HG03571 (cell line): ENCODE measurements around the gene GDPD4.

Experiments used
- ATAC-seq: cut with Tn5 transposase; IDR thresholded peaks from one replicate; pipeline ENCODE4 v1.9.1; 2021; ENCODE audit not compliant: unreplicated experiment

The GDPD4 gene

DNA sequence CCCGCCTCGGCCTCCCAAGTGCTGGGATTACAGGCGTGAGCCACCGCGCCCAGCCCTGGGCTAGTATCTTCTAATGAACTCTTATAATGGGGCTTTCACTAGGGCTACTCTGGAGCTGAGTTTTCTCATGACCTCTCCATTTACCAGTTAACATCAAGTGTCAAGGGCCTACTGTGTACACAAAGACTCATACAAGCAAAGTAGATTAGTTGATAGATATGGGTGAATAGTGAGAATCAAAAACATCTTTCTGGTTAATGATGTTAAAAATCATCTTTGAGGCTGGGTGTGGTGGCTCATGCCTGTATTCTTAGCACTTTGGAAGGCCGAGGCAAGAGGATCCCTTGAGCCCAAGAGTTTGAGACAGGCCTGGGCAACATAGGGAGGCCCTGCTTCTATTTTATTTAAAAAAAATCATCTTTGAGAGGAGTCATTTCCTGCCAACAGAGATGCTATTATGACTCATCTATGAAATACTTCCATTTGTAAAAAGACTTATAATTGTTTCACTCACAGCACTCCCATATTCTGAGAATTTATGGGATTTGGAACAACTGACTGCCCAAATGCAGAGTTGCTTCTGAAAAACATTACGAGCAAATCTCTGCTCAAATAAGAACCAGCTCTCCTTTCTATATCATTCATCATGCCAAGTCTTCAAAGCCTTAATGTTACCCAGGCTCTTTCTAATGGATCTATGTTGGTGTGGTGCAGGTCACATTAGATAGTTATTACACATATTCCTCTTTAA, 57.0 kb downstream of the GDPD4 start:
- no peak for ATAC-seq

DNA sequence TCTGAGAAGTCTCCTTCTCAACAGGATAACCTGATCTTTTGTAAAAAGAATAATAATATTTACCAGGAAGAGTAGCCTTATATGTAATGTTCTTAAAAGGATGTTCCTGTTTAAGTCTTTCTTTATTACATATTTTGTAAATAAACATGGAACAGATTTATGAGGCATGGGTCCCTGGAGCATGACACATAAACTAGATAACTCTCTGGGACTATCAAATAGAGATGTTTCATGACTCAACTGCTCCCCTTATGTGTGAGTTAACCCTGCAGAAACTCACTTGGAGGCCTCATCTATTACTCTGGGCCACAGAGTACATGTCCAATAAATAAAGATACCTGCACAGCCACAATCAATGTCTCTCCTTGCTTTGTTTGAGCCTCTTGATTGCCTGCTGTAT, 64.6 kb downstream of the GDPD4 start:
- ATAC-seq: no peak

DNA sequence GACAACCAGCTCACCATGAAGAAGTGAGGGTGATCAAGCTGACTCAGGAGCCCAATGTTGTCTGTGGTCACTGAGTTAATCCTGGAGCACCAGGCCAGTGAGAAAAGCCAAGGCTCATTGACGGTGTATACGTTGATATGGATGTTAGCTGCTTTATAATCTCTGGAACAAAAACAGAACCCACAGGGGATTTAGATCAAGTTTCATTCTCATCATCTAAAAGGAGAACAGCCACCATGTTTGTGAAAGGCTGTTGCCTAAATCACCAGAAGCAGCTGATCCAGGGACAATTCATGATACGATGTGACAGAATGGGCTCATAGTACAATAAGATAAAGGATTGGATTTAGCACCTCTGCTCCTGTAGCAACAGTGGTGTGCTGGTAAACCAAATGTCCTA, 68.5 kb downstream of the GDPD4 start:
- ATAC-seq: no peak

DNA sequence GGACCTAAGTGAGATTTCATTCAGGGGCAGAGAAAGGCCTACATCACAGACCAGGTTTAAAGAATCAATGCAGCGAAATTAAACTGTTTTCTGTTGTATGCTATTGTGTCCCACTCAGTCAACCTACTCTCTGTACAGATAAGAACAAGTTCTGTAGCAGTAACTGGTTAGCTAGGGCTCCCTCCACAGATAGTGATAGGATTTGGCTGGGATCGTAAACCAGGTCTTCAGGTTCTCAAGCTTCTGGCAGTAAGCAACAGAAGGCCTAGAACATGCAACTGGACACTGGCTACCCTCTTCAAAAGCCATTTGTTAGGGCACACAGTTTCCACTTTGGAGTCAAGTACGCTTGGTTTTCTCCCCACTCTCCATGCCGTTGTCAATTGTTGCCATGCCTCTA, 69.2 kb downstream of the GDPD4 start:
- ATAC-seq: no peak

DNA sequence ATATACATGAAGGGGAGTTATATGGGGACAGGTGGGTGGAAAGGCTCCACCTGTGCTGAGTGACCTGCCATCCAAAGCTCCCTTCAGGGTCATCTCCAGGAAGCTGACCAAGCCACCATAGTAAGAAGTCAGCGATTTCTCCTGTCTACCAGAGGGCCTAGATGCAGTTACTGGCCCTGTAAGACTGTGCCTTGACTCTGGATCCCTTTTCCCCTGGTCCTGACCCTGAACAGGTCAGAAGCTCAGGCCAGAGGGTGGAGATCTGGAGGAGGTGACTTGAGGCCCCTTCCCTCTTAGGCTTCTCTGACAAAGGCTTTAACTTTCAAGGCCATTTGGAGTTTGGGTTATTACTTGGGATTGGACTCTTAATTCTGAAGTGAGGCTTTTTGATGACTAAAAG, 69.7 kb downstream of the GDPD4 start:
- no peak for ATAC-seq

DNA sequence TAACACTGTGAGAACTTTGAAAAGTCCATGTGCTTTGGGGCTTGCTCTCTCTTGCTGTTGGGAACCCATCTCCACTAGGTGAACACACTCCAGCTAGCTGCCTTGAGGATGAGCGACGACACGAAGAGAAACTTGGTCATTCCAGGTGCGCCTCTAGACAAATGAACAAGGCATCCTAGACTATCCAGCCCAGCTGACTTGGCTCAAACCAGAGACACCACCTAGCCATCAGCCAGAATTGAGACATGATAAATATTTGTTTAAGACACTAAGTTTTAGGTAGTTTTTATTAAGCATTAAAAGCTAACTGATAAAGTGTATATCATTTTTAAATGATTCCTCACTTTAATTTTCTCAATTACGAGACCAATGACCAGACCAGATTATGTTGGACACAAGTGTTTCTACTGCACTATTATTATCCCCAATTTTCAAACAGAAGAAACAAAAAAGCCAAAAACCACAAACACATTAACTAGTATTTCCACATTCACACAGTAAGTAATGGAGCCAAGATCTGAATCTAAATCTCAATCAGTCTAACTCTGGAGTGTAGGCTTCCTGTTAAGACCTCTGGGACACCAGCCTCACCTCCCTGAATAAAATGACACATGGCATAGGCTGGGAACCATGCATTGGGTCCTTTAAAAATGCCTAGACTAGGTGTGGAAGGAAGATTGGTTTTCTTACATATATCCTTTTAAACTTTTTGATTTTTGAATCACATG, 70.4 kb downstream of the GDPD4 start:
- ATAC-seq: no peak

DNA sequence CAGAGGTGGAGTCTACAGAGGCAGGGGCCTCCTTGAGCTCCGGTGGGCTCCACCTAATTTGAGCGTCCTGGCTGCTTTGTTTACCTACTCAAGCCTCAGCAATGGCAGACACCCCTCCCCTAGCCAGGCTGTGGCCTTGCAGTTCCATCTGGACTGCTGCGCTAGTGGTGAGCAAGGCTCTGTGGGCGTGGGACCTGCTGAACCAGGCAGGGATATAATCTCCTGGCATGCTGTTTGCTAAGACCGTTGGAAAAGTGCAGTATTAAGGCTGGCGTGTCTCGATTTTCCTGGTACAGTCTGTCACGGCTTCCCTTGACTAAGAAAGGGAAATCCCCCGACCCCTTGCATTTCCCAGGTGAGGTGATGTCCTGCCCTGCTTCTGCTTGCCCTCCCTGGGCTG, 77.7 kb downstream of the GDPD4 start:
- ATAC-seq: no peak

DNA sequence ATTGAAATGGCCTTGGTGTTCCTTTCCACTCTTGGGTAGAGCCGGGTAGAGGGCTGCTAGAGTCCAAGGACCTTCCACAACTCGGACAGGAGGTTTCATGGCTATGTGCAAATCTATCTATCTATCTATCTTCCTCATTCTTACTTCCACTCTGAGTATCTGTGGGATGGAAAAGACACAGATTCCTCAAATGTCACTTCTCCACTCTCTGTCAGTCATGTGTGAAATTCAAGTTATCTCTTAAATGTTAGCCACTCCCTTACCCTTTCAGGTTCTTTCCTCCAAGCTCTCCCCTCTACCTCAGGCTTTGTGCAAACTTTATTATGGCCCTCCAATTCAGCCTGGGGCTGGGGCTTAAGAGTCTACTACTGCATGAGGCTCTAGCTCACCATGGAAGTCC, 84.3 kb downstream of the GDPD4 start:
- ATAC-seq: no peak

DNA sequence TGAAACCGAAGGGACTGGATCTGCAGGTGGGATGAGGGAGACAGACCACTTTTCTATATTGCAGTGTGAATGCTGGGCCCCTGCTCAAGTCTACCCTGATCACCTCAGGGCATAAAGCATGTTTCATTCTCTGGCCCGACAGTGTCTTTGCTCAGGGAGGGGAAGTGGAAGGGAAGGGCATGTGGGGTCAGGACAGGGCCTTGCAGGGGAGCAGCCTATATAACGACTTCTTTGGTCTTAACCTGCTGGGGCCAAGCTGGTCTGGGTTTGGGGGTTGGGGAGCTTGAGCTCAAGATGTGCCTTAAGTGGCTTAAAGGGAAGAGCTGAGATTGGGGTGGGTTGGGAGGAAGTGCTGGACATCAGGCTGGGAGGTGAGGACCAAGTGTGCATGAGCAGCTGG, 86.4 kb downstream of the GDPD4 start:
- ATAC-seq: no peak

DNA sequence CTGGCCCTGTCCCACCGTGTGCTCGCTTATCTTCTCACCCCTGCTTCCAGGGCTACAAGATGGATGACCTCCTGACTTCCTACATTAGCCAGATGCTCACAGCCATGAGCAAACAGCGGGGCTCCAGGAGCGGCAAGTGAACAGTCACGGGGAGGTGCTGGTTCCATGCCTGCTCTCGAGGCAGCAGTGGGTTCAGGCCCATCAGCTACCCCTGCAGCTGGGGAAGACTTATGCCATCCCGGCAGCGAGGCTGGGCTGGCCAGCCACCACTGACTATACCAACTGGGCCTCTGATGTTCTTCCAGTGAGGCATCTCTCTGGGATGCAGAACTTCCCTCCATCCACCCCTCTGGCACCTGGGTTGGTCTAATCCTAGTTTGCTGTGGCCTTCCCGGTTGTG, 86.9 kb downstream of the GDPD4 start:
- no peak for ATAC-seq

DNA sequence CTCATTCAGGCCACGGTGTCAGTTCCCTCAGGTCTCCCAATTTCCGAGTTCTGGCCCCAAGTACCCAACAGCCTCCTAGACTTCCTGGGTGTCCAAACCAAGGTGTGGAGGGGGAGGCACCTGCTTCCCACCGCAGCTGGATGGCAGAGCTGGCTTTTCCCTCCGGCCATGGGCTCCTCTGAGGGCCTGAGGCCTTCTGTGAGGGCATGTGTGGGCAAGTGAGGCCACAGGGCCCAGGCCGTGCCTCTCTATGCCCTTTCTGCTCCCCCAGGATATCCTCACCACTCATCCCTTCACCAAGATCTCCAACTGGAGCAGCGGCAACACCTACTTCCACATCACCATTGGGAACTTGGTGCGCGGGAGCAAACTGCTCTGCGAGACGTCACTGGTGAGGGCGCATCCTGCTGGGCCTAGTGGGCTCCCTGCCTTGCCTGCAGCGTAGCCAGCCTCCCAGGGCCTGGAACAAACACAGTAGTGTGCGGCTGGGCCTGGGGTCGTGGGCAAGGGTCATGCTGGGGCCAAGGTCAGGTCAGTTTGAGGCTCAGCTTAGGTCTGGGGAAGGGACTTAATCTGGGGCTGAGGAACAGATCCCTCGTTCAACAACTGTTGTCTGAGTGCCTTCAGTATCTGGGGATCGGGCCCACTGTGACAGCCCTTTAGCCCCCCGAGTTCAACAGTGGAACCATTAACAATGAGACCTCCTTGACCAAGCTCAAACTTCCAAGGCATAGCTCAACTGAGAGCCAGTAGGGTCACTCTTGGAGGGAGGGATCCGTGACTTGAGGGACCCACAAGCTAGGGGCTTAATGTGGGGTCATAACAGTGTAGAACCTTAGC, 87.7 kb downstream of the GDPD4 start:
- ATAC-seq: no peak

DNA sequence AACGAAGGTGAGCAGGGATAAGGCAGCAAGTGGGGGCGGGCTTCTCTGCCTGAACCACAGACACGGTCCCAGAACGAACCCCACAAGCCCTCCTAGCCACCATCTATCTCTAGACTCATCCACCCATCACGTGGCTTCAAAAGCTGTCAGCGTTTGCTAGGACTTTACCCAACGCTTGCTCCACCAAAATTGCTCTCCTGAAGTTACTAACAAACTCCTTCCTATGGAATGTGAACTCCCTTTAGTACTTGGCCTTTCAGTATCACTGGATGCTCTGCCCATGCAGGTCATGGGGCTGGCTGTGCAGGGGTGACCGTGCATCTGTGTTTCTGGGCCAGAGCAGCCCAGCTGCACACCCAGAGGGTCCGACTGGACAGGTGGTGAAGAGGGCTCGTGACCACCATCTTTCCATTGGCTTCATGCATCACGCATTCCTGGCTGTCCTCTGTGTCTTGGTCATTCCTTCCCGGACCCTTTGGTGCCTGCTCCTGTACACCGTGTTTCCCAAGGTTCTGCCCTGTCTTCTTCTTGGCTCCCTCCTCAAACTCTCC, 88.4 kb downstream of the GDPD4 start:
- no peak for ATAC-seq

DNA sequence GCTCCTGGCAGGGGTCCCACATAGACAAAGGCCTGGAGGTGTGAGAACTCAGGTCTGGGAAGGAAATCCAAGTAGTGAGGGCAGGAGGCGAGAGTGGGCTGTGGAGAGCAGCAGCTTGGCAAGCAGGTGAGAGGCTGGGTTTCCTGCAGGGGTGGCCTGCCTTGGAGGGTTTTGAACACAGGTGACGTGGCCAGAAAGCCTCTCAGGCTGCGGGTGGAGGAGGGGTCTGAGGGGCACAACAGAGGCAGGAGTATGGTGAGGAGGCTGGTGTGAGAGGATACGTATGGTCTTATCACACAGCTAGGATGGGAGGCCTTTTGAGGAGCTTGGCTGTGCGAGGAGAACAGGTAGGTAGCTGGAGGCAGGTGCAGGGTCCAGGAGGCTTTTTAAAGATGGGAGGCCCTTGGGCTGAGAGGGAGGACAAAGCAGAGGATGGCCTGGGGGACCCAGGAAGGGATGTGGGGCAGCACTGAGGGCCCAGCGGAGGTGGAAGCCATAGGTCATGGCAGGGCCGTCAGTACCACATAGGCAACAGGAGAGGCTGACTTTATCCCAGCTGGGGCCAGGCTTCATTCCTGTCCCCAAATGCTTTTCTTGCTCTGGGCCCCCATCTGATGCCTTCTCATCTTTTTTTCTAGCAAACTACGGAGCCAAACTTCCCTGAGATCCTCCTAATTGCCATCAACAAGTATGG, 89.0 kb downstream of the GDPD4 start:
- no peak for ATAC-seq

DNA sequence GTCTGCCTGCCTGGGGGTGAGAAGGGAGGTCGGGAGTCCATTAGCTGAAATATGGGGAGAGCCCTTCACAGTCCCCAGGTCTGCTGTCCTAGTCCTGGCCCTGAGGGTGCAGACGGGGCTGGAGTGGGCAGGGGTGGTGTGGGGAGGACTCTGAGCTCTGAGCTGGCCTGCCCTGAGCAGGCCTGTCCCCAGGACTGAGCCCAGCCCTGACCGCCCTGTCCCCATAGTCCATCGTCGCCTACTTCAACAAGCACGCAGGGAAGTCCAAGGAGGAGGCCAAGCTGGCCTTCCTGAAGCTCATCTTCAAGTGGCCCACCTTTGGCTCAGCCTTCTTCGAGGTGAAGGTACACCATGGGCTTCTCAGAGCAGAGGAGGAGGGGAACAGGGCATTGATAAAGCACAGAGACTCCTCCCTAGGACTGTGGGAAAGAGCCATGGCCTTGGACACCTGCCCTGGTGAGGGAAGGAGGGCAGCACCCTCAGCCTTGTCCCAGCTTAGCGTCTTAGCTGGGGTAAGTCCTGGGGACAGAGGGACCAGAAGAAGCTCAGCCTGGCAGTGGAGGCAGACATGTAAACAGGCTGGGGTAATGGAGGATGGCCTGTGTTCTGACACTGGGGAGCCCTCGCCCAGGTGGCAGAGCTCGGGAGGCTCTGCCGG, 89.8 kb downstream of the GDPD4 start:
- ATAC-seq: no peak

DNA sequence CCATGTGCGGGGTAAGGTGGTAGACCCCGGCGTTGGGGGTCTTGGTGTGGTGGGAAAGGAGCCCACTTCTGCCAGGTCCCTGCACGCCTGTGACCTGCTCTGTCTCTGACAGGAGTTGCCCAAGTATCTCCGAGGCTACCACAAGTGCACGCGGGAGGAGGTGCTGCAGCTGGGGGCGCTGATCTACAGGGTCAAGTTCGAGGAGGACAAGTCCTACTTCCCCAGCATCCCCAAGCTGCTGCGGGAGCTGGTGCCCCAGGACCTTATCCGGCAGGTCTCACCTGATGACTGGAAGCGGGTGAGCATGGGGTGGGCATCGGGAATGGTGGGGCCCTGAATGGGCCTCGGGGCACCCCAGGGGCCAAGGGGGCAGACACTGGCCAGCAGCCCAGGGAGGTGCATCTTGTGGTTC, 90.4 kb downstream of the GDPD4 start:
- no peak for ATAC-seq

DNA sequence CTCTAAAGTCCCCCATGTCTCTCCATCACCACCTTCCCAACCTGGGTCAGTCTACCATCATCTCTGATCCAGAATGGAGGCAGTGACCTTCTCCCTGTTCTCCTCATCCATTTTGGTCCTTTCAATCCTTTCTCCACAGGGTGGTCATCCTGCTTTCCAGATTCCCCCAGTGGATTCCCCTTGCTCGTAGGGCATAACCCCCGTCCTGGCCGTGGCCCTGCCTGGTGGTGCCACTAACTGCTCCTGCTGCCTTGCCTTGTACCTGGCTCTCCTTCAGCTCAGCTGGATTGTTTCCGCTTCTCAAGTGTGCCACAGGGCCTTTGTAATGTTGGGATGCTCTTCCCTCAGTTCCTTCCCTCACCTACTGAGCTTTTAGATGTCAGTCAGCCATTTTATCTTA, 91.8 kb downstream of the GDPD4 start:
- no peak for ATAC-seq

DNA sequence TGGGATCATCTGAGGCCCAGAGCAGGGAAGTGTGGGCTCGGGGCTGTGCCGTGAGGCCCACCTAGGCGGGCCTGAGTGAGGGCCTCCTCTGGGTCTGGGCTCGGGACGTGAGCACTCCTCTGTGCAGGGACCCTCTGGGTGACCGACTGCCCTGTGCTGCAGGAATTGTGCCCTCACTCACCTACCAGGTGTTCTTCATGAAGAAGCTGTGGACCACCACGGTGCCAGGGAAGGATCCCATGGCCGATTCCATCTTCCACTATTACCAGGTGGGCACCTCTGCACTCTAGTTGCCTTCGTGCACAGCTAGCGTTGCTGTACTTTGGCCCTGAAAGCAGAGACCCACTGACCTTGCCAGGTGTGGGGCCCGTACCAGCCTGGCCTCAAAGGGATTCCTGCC, 93.0 kb downstream of the GDPD4 start:
- ATAC-seq: no peak

DNA sequence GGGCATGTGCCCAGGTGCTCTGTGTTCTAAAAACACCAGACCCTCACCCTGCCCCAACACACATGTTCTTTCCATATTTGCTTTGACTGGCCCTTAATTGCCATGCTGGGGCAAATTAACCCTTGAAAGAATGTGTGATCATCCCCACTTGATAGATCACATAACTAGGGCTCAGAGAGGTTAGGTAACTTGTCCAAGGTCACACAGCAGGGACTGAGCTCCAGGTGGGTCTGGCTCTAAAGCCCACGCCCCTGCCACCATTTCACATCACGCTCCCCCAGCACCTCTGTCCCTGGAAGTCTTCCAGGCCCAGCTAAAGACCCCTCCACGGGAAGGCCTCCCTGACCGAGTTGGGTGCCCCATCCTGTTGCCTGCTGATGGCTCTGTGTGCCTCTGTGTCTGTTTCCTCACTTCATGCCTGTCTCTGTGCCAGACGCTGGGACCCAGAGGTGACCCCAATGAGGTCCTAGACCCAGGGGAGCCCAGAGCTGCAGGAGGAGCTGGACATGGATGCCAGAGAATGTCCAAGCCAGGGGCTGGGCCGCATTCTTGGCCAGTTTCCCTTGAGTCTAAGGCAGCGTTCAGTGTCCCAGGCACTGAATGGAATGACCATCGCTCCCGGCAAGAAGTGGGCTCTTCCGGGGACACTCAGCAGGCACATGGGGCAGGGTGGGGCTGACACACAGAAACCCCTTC, 93.7 kb downstream of the GDPD4 start:
- ATAC-seq: no peak

DNA sequence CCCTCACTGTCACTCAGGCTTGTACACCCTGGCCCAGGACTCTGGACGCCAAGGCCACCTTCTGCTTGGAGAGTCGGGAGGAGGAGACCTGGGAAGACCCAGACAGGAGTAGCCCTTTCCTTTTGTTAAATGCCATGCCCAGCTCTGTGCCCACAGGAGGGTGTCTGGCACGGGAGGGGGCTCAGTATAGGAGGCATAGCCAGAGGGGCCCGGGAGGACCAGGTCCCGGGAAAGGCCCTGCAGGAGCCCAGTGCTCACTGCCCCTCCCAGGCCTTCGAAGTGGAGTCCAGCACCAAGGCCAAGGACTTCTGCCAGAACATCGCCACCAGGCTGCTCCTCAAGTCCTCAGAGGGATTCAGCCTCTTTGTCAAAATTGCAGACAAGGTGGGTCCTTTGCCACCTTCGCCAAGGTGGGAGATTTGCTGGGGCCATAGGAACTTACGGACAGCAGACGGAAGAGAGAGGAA, 94.4 kb downstream of the GDPD4 start:
- no peak for ATAC-seq
